CD14-positive monocyte (primary cell): ENCODE results near the gene SMAD6. TPM values are rescaled to one million over a fixed set of nuclear protein-coding genes. Genes with fewer than 3 reads are reported as not detected.

Source experiments
- DNase-seq, 3 donors: peaks; one replicate each; pipeline ENCODE4 v3.0.0-alpha.2; 2011 to 2022
- H2AFZ ChIP-seq: 2 replicates; pipeline ENCODE4 v1.6.0; 2012; ENCODE audit warnings: mild to moderate bottlenecking, low read depth, low read length, inconsistent platforms; ENCODE audit not compliant: insufficient read depth, poor library complexity, severe bottlenecking
- H3K27ac ChIP-seq, 2 donors: 1 replicate in 1 of 2; 2 replicates in 1 of 2; pipeline ENCODE4 v1.5.1; 2012 to 2013; ENCODE audit warnings: low read length in 2 of 2, control low read depth in 1 of 2, inconsistent platforms in 1 of 2, low read depth in 1 of 2, mild to moderate bottlenecking in 1 of 2
- H3K27me3 ChIP-seq, 2 donors: one replicate each; pipeline versions ENCODE4 v1.6.0 to v1.6.1; 2011 to 2013; ENCODE audit warnings: low read length in 2 of 2; ENCODE audit not compliant: control insufficient read depth in 2 of 2, insufficient read depth in 2 of 2
- H3K36me3 ChIP-seq, 2 donors: replicated peaks in 1 of 2; 1 replicate in 1 of 2; 2 replicates in 1 of 2; pipeline versions ENCODE4 v1.5.1 to v1.6.1; 2012 to 2013; ENCODE audit warnings: low read length in 2 of 2, control low read depth in 1 of 2, inconsistent platforms in 1 of 2, mild to moderate bottlenecking in 1 of 2; ENCODE audit not compliant: insufficient read depth in 2 of 2, control insufficient read depth in 1 of 2
- H3K4me1 ChIP-seq, 2 donors: 1 replicate in 1 of 2; 2 replicates in 1 of 2; pipeline versions ENCODE4 v1.5.1 to v1.6.1; 2012 to 2013; ENCODE audit warnings: low read length in 2 of 2, control low read depth in 1 of 2, inconsistent platforms in 1 of 2, mild to moderate bottlenecking in 1 of 2, moderate library complexity in 1 of 2; ENCODE audit not compliant: insufficient read depth in 2 of 2, control insufficient read depth in 1 of 2
- H3K4me2 ChIP-seq: replicated peaks from 2 replicates; pipeline ENCODE3; 2012; ENCODE audit warnings: low read length, moderate library complexity, mild to moderate bottlenecking; ENCODE audit not compliant: poor library complexity, severe bottlenecking; ENCODE audit errors: extremely low read depth
- H3K4me3 ChIP-seq, 3 experiments: fragments of 200-600 bp in 1 of 3; sonication (generic) in 1 of 3; replicated peaks in 1 of 3; 1 replicate in 2 of 3; 2 replicates in 1 of 3; pipeline ENCODE4 v1.5.1; 2011 to 2013; ENCODE audit warnings: low read length in 3 of 3, mild to moderate bottlenecking in 3 of 3, control low read depth in 2 of 3, low read depth in 2 of 3, inconsistent platforms in 1 of 3, moderate library complexity in 1 of 3
- H3K79me2 ChIP-seq: 2 replicates; pipeline ENCODE4 v1.6.0; 2012; ENCODE audit warnings: mild to moderate bottlenecking, control low read depth, inconsistent platforms, low read length, moderate library complexity; ENCODE audit not compliant: insufficient read depth
- H3K9ac ChIP-seq: 2 replicates; pipeline ENCODE4 v1.6.0; 2017; ENCODE audit warnings: low read length, mild to moderate bottlenecking; ENCODE audit not compliant: insufficient read depth, poor library complexity, severe bottlenecking
- H3K9me3 ChIP-seq, 2 donors: replicated peaks in 1 of 2; 1 replicate in 1 of 2; 2 replicates in 1 of 2; pipeline versions ENCODE4 v1.5.1 to v1.6.1; 2012 to 2013; ENCODE audit warnings: low read length in 2 of 2, control low read depth in 1 of 2; ENCODE audit not compliant: control insufficient read depth in 1 of 2, insufficient read depth in 1 of 2
- H4K20me1 ChIP-seq: 2 replicates; pipeline ENCODE4 v1.6.0; 2012; ENCODE audit warnings: mild to moderate bottlenecking, low read length, control low read depth, moderate library complexity; ENCODE audit not compliant: insufficient read depth
- H3K27ac Mint-ChIP-seq, 7 donors: one replicate each; pipeline ENCODE4 v1.8.0; 2020; ENCODE audit warnings: mild to moderate bottlenecking in 7 of 7, mixed read lengths in 7 of 7, moderate library complexity in 6 of 7, inconsistent platforms in 2 of 7
- H3K27me3 Mint-ChIP-seq, 3 donors: one replicate each; pipeline ENCODE4 v1.8.0; 2021 to 2022; ENCODE audit warnings: low read depth in 3 of 3, mild to moderate bottlenecking in 3 of 3, mixed read lengths in 3 of 3, moderate library complexity in 3 of 3, inconsistent platforms in 1 of 3
- H3K36me3 Mint-ChIP-seq, 2 donors: one replicate each; pipeline ENCODE4 v1.8.0; 2020; ENCODE audit warnings: mixed read lengths in 2 of 2, inconsistent platforms in 1 of 2, mild to moderate bottlenecking in 1 of 2
- H3K4me1 Mint-ChIP-seq: one replicate; pipeline ENCODE4 v1.8.0; 2020; ENCODE audit warnings: mild to moderate bottlenecking, mixed read lengths
- H3K4me3 Mint-ChIP-seq, 2 donors: one replicate each; pipeline ENCODE4 v1.8.0; 2020; ENCODE audit warnings: mild to moderate bottlenecking in 2 of 2, mixed read lengths in 2 of 2, moderate library complexity in 1 of 2
- H3K9me3 Mint-ChIP-seq, 7 donors: one replicate each; pipeline ENCODE4 v1.8.0; 2020 to 2022; ENCODE audit warnings: mixed read lengths in 7 of 7, mild to moderate bottlenecking in 6 of 7, moderate library complexity in 6 of 7, inconsistent platforms in 2 of 7
- CTCF ChIP-seq: fragments of 200-600 bp; IDR thresholded peaks from one replicate; pipeline ENCODE4 v1.8.0; 2022; ENCODE audit warnings: antibody characterized with exemption, mild to moderate bottlenecking
- WGBS: methylation state at CpG from one replicate; pipeline ENCODE4 v1.1.5; 2013; ENCODE audit warnings: missing lambda C conversion rate; ENCODE audit not compliant: insufficient coverage; 5-methylcytosine and 5-hydroxymethylcytosine counted together
- intact Hi-C, 2 donors: fragments of 100-400 bp; cut with micrococcal nuclease; formaldehyde crosslinking; loops; one replicate each; pipeline versions ENCODE4 v1.15.0 to v1.15.1; 2023
- polyA plus RNA-seq, 3 donors: library from polyadenylated mRNA; depleted of rRNA in 1 of 3; unstranded in 2 of 3; stranded (reverse) in 1 of 3; fragments of 300-500 nt in 2 of 3; fragments of >200 nt in 1 of 3; fragmentation: Illumina TruSeq in 2 of 3; gene quantifications; 1 replicate in 2 of 3; 2 replicates in 1 of 3; pipeline ENCODE4 v1.2.3, GENCODE V29; 2012 to 2021

SMAD6 gene
- polyA plus RNA-seq, 3 donors: 0.31 TPM; not detected in 2

DNA sequence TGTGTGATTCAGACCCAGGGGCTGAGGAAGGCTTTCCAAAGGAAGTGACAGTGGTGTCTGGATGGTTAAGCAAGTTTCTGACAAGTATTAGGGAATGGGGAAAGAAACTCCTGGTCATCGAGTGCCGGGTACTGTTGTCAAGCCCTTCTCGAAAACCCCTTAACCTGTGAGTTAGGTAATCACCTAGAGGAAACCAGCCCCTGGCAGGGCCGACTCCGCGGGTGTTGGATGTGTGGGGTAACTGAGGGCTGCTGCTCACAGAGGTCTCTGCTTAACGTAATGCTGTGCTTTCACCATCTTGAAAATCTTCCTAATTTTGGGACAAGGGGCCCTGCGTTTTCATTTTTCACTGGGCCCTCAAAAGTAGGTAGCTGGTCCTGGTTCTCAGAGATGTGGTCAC, 67.0 kb downstream of the SMAD6 start:
- no peak for TF ChIP-seq CTCF
- H4K20me1 ChIP-seq: no peaks in the 10 kb centered on the region

GRCh38 chr15:66770518-66771350, 68.7 kb downstream of the SMAD6 start:
- no peak for TF ChIP-seq CTCF
- H3K79me2 ChIP-seq: no peaks in the 10 kb centered on the region
- no peaks in the 10 kb centered on the region for H4K20me1 ChIP-seq
- H3K27me3 ChIP-seq: no peaks in the 10 kb centered on the region
- H3K36me3 Mint-ChIP-seq: no peaks in the 10 kb centered on the region
- H3K9ac ChIP-seq: no peak overlapping the region
- no peak overlapping the region for H3K27ac ChIP-seq
- no peak overlapping the region for H3K4me3 Mint-ChIP-seq
- H3K4me2 ChIP-seq: no peak overlapping the region
- H3K9me3 Mint-ChIP-seq: peaks cover 0 to 1% (median 0%) of the 10 kb centered on the region in 7 donors
- peaks cover 12% of the 10 kb centered on the region for H3K4me1 Mint-ChIP-seq
- 93% methylated on average over 7 of the region's 14 CpGs for WGBS
- H3K36me3 ChIP-seq: no peaks in the 10 kb centered on the region
- H3K27me3 Mint-ChIP-seq: peaks cover 7 to 13% (median 9%) of the 10 kb centered on the region in 3 donors
- H3K4me1 ChIP-seq: peaks cover 5 to 6% of the 10 kb centered on the region in 2 donors
- intact Hi-C loops: loop anchor here in 1 of 2 donors (5.0 kb wide), 2 partner anchors 153 to 168 kb away; no protein-coding TSS in a partner anchor
- H3K4me3 ChIP-seq: no peak overlapping the region
- peak overlapping the region in 1 of 7 donors; percentile 68 for H3K27ac Mint-ChIP-seq
- no peak overlapping the region for H2AFZ ChIP-seq
- no peaks in the 10 kb centered on the region for H3K9me3 ChIP-seq
- DNase-seq: no peak

More for the DNA sequence above, 67.0 kb downstream of the SMAD6 start:
- Histone ChIP-seq H3K79me2 (no peaks in the 10 kb centered on the region), H3K9ac (no peak overlapping the region), H3K36me3 (no peaks in the 10 kb centered on the region), H3K27ac (no peak overlapping the region), H3K4me1 (peaks cover 12 to 15% of the 10 kb centered on the region in 2 donors), H3K4me2 (no peak overlapping the region), H3K9me3 (no peaks in the 10 kb centered on the region), H2AFZ (no peak overlapping the region), H3K4me3 (no peak overlapping the region), H3K27me3 (peaks cover 0 to 4% of the 10 kb centered on the region in 2 donors)
- no peak overlapping the region for H3K27ac Mint-ChIP-seq
- no peak for DNase-seq
- no peaks in the 10 kb centered on the region for H3K36me3 Mint-ChIP-seq
- H3K27me3 Mint-ChIP-seq: peaks cover 12 to 27% (median 22%) of the 10 kb centered on the region in 3 donors
- H3K9me3 Mint-ChIP-seq: peaks cover 0 to 1% (median 0%) of the 10 kb centered on the region in 7 donors
- H3K4me3 Mint-ChIP-seq: no peak overlapping the region
- 90% methylated on average over 4 of the region's 8 CpGs for WGBS
- H3K4me1 Mint-ChIP-seq: peaks cover 22% of the 10 kb centered on the region
- intact Hi-C loops: no loop called here
